NCI-H524 treated with DMSO at 0.1 percent for 48 hours (cell line): Measurements from ENCODE around the gene TCP11L2.

ENCODE experiments used
- DNase-seq: peaks from one replicate; lab custom pipeline; 2025; lab: John Stamatoyannopoulos, UW

Gene TCP11L2

GRCh38 chr12:106302401-106303201 is at the start of gene TCP11L2:
Gene TCP11L2 (plus strand): TSS chr12:106302733. CDS start chr12:106311076, 8,343 bp downstream.
- no peak for DNase-seq

GRCh38 chr12:106254724-106255123 is 47.8 kb upstream of the TCP11L2 start:
- no peak for DNase-seq

- no peak for DNase-seq
Observed at GRCh38 chr12:106255493-106255892, 47.0 kb upstream of the TCP11L2 start.

- DNase-seq = no peak
Observed at GRCh38 chr12:106255952-106256351, 46.6 kb upstream of the TCP11L2 start.

GRCh38 chr12:106256524-106256923 is 46.0 kb upstream of the TCP11L2 start:
- no peak for DNase-seq

- no peak for DNase-seq
Observed at GRCh38 chr12:106258226-106258625, 44.3 kb upstream of the TCP11L2 start.

GRCh38 chr12:106258935-106259334 is 43.6 kb upstream of the TCP11L2 start:
- no peak for DNase-seq

- no peak for DNase-seq
Observed at GRCh38 chr12:106265116-106265515, 37.4 kb upstream of the TCP11L2 start.

- no peak for DNase-seq
Observed at GRCh38 chr12:106267535-106267934, 35.0 kb upstream of the TCP11L2 start.

- no peak for DNase-seq
Observed at GRCh38 chr12:106269150-106269771, 33.3 kb upstream of the TCP11L2 start.

GRCh38 chr12:106271575-106272505 is 30.7 kb upstream of the TCP11L2 start:
- DNase-seq = no peak

- DNase-seq = no peak
Observed at GRCh38 chr12:106273491-106273890, 29.0 kb upstream of the TCP11L2 start.

- DNase-seq = no peak
Observed at GRCh38 chr12:106274012-106274411, 28.5 kb upstream of the TCP11L2 start.

GRCh38 chr12:106274575-106275121 is 27.9 kb upstream of the TCP11L2 start:
- DNase-seq = no peak

- DNase-seq = no peak
Observed at GRCh38 chr12:106275458-106275857, 27.1 kb upstream of the TCP11L2 start.

- no peak for DNase-seq
Observed at GRCh38 chr12:106276032-106276740, 26.3 kb upstream of the TCP11L2 start.

GRCh38 chr12:106280106-106280505 is 22.4 kb upstream of the TCP11L2 start:
- no peak for DNase-seq

GRCh38 chr12:106281056-106281782 is 21.3 kb upstream of the TCP11L2 start:
- DNase-seq = no peak

GRCh38 chr12:106281804-106282203 is 20.7 kb upstream of the TCP11L2 start:
- DNase-seq = no peak

- DNase-seq = no peak
Observed at GRCh38 chr12:106282457-106283097, 20.0 kb upstream of the TCP11L2 start.
